SJCRH30 (cell line): ENCODE measurements around the gene AFF1. TPM values are rescaled to one million over a fixed set of nuclear protein-coding genes. Genes with fewer than 3 reads are reported as not detected.

Source experiments
- total RNA-seq: library from RNA; depleted of rRNA; stranded (reverse); fragments of >200 nt; shearing (Covaris generic); gene quantifications from 2 replicates; pipeline ENCODE4 v1.2.3, GENCODE V29; 2014; rRNA removed

AFF1 gene
- total RNA-seq, 1 experiment from 2014 or later, result 16.1 TPM

Other genes with a start within 250 kb of the AFF1 start
- gene SLC10A6, start 85.6 kb upstream of the AFF1 start, total RNA-seq, result not detected in 2 replicates
- gene C4orf36, start 42.6 kb upstream of the AFF1 start, total RNA-seq, result 0.75 TPM in 1 of 2 replicates, not detected in the other